ENCODE measurements around the gene TBC1D12.
"Not testable (repeated sequence)": the region's sequence is repeated elsewhere in the genome, so short reads cannot be mapped to it uniquely, and the experiment has no call there.

TBC1D12 gene

DNA sequence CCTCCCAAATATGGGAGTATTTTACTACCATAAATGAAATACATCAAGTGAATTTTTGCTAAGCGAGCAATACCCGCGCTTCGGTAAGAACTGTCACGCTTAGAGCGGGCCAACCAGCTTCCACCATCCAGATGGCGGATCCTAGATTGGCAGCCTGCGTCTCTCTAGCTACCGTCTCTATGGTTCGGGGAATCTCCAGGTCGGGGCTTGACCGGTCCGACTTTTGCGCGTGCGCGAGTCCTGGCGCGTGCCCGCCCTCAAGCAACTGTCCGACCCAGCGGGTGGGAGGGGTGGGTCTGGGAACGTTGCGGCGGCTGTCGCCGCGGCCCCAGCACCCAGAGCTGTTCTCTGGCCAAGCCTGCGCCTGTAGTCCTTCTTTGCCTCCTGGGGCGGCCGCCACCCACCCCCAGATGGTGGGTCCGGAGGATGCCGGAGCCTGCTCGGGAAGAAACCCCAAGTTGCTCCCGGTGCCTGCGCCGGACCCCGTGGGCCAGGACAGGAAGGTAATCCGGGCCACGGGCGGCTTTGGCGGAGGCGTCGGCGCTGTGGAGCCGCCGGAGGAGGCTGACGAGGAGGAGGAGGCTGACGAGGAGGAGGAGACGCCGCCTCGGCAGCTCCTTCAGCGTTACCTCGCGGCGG, at the start of gene TBC1D12:
Gene TBC1D12, plus strand, starts transcription at position 338 of the 639 bp plus-strand sequence. Its CDS starts 73 bp downstream, at position 411.
- no peak for DNase-seq

DNA sequence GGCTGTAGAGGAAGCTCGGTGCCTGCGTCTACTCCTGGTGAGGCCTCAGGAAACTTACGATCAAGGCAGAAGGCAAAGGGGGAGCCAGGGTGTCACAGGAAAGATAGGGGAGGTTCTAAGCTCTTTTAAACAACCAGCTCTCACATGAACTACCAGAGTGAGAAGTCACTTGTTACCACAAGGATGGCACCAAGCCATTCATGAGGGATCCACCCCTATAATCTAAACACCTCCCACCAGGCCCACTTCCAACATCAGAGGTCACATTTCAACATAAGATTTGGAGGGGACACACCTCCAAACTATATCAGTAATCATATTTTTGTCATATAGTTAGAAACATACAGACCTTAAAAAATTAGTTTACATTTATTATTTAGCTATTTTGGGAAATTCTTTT, 49.0 kb upstream of the TBC1D12 start:
- no peak for DNase-seq

DNA sequence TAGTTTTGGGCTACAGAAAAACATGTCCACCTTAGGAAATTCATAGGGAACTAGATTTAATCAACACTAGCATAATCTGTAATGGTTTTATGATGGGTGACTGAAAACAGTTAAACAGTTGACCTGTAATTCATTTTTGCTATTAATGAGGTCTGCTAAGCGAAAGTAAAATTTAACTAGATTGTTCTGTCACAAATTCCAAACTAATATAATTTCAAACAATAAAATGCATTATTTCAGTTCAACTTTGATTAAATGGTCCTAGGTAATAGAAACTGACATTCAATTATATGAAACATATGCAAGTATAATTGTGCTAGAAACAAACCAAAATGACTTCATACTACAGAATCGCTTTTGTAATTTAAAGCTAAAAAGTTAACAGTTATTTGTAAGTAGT, 46.5 kb upstream of the TBC1D12 start:
- no peak for DNase-seq

DNA sequence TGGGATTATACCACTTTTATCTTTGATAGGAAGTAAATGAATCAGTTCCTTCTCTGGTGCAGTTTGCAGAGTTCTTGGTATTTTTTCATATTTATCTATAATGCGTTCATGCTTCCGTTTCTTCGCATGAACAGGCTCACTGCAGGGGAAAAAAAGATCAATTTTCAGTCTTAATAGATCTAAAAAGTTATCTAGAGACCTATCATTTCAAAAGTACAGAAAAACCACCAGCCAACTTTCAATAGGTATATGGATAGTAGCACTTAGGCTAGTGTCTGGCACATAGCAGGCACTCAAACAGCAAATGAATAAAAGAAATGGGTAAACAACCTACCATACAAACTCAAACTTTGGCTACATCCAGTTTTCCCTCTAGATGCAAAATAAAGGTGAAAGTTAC, 45.1 kb upstream of the TBC1D12 start:
- no peak for DNase-seq

DNA sequence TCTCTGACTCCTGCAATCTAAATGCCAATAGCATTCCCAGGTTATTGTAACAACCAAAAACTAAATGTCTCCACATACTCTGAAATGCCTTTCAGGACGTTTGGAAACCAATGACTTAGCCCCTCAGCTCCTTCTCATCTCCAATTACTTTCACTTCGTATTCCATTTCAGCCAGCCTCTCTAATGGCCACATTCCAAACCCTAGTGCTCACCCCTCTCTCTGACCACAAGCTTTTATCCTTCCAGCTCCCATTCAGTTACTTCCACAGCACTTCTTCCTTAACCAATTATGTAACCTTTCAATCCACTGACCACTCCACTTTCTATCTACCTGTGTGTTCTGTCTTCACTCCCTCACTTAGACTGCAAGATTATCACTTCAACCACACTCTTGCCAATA, 43.9 kb upstream of the TBC1D12 start:
- no peak for DNase-seq

DNA sequence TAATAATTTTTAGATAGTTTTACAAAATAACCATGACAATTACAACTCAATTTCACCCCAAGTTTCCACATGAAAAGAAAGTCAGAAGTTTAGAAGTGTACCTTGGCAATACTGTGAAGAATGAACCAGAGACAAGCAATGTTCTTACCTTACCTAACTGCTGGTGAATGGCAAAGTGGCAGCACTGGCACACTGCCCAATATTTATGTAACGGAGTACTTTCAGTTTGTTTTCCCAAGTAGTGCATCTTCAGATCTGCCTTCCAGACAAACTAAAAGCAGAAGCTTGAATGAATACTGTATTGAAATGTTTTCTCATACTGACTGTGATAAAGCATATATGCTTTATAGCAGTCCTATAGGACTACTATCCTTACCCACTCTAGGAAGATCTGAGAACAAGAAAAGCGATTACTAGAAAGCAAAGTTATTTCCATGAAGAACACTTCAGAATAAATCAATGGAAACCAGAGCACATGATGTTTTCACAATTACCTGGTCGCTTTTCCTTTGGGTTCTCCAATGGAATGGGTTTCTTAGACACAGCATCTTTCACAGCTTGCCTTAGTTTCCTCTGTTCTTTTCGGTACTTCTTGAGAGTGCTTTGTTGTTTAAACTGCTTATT, 41.1 kb upstream of the TBC1D12 start:
- DNase-seq: peak; percentile 40 to 49

DNA sequence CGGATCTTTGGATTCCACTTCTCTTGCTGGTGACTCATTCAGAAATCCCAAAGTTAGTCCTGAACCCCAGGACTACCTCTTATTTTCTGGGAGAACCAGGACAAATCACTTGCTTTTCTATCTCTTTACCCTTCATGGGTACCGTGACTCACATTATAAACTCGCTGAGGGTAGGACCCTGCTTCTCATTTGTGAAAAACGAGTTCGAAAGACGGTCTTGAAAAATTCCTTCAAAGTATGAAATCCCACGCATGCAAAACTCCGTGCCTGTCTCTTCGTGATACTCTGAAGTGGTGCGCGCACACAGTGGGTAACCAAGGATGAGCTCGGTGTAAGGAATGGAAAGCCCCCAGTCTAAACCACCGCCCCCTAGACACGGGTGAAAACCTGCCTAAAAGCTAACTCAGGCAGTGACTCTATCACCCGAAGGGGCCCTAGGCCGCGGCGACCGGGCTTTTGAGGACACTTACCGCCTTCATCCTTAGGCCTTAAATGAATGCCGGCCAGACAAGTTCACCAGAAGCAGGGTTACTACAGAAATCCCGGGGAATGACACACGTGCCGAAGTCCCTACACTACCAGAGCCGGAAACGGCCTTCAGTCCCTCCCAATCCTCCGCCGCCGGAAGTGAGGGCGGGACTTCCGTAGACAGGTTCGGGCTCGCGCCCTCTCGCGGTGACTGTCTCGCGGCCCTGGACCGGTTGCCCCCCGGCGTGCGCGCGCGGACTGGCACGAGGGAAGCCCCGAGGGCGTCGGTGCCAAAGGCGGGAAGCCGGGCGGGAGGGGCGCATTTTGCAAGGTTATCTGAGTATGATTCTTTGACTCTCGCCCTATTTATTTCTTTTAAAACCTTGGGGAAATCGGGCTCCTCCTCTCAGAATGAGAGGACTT, 39.7 kb upstream of the TBC1D12 start, which contains the start of gene NOC3L:
Gene NOC3L, minus strand, starts transcription at position 580 of the 891 bp plus-strand sequence. Its CDS starts 101 bp downstream, at position 479.
- DNase-seq: peak; percentile 69 to 84

DNA sequence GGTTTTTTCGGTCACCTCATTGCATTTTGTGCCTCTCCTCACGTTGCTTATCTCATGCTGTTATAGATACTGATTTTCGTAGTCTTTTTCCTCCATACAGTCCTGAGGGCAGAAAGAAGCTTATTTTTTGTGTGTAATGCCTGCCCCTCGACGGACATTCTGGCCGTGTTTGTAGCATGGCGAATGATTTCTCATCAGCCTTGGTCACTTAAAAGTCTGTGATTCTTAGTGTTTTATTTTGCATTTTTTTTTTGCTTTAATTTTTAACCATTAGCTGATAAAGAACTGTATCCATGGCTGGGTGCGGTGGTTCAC, 39.1 kb upstream of the TBC1D12 start:
- no peak for DNase-seq

DNA sequence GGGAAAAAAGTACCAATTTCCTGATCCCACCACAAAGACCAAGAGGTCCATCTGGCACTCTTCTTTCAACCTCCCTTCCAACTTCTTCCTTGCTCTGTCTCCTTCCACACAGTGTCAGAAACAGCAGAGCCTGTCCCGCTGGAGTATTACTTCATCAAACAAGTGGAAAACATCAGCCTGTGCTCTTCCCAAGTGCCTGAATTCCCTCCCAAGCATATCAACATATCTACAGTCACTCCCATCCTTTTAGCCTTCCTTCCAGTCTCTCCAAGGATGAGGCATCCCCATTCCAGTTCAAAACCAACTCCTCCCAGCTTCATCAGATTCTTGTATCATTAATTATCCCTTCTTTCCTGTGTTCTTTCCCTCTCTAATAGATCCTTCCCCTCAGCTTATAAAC, 37.9 kb upstream of the TBC1D12 start:
- no peak for DNase-seq

DNA sequence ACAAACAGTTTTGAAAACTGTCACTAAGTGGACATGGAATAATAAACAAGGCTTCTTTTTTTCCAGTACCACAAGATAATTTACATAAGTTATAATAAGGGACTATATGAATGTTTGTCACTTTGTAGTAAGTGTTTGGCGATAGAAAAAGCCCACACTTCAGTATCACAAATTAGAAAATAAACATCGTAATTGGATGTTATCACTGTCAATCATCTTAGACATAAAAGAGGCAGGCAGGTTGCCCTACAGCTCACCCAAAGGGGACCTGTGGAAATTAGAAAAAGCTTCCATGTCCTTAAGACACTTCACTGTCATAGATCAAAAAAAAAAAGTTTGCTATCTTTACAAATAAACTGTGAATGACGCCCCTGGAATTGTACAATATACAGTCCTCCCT, 36.0 kb upstream of the TBC1D12 start:
- DNase-seq: no peak

DNA sequence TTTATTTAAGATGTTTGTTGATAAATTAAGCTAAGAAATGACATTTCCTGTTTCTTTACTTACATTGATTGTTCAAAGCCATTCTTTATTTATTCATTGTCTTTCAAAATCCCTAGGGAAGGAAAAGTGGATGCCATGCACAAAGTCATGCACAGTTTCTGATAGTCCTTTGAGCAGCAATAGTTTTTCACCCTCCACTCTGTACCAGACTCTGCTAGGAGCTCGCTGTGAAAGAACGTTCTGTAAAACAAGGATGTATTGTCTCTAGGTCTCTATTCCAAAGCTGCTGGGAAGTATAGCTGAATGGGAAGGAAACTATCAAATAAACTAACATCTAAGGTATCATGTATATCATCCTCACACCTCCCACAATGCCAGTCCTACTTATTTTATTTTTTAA, 31.8 kb upstream of the TBC1D12 start:
- no peak for DNase-seq

DNA sequence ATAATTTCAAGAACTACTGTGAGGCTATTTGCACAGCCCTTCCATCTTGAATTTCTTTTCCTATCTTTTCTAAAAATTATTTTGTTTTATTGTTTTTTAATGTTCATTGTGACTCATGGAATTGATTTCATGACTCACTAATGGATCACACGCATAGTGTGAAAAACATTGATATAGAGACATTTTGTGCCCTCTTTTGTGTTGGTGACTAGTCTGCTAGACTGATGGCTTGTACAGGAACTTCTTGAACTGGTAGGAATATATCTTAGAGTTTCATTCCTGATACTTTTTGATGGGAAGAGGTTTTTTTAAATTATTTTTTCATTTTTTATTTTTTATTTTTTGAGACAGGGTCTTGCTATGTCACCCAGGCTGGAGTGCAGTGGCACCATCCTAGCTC, 27.0 kb upstream of the TBC1D12 start:
- DNase-seq: no peak

DNA sequence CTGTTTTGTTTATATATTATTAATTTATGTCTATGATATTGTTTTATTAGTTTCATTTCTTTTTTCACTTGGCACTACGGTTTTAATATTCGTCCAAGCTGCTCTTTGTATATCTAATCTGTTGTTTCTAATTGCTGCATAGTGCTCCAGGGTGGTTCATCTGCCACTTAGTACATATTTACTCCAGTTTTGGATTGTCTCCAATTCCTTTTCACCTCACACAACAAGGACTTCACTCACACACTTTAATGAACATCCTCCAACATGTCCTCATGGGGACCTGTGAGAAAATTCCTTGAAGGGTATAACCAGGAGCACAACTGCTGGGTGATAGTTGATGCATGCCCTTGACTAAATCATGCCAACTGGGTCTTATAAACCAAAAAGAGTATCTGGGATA, 25.5 kb upstream of the TBC1D12 start:
- DNase-seq: no peak

DNA sequence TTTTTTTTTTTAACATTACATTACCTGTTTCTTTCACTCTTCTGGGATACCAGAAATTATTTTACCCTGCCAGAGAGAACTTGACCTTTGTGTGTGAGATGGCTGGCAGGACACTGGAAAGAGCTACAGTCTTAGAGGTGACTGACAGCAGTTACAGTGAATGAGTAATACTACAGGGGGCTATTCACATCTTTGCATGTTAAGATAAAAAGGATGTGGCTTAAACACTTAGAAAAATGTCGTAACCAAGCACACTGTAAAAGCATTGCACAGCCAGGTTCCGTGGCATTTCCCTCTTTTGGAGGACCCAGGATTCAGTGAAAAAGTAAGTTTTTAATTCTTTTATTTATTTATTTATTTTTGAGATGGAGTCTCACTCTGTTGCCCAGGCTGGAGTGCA, 18.8 kb upstream of the TBC1D12 start:
- peak; percentile 69 to 70 for DNase-seq

DNA sequence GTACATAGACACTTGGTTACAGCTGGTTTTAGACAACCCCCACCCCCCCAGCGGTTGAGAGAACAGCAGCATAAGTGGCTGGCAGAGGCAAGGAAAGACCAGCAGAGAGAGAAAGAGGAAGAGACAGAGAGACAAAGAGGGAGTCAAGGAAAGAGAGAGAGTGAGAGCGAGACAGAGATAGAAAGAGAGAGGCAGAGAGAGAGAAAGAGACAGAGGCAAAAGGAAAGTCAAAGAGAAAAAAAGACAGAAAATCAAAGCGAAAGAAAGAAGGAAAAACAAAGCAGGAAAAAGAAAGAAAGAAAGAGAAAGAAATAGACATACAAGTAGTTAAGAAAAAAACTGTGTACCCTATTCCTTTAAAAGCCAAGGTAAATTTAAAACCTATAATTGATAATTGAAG, 16.6 kb upstream of the TBC1D12 start:
- DNase-seq: not testable (repeated sequence)

DNA sequence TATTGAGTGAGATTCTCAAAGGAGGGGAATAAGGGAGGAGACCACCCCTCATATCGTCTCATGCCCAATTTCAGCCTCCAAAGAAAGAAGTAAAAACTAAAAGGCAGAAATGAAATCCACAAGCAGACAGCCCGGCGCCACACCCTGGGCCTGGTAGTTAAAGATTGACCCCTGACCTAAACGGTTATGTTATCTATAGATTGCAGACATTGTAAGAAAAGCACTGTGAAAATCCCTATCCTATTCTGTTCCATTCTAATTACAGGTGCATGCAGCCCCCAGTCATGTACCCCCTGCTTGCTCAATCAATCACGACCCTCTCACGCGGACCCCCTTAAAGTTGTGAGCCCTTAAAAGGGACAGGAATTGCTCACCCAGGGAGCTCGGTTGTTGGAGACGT, 10.2 kb upstream of the TBC1D12 start:
- not testable (repeated sequence) for DNase-seq

DNA sequence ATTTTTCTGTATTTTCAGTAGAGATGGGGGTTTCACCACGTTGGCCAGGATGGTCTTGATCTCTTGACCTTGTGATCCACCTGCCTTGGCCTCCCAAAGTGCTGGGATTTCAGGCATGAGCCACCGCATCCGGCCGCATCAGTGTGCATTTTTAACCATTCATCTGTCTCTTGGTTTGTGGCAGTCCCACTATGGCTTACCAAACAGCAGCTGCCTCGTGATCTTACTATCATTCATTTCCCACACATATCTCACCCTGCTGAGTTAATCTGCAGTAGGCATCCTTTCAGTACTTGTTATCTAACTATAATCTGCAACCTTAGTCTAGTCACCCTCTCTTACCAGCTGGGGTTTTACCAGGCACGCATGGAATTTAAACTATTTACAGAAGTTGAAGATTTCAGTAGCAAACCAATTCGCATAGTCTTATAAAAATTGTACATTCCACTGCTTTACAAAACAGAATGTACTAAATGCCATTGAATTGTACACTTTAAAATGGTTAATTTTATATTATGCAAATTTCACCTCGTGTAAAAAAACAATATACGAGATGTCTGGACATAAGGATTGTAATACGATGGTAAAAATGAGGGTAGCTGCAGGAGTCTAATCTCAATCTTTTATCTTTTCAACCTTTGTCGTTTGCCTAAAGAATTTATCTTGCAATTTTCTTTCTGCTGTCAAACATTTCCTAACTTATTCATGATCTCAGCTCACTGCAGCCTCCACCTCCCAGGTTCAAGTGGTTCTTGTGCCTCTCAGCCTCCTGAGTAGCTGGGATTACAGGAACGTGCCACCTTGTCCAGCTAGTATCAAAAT, 4.6 kb upstream of the TBC1D12 start:
- no peak for DNase-seq

DNA sequence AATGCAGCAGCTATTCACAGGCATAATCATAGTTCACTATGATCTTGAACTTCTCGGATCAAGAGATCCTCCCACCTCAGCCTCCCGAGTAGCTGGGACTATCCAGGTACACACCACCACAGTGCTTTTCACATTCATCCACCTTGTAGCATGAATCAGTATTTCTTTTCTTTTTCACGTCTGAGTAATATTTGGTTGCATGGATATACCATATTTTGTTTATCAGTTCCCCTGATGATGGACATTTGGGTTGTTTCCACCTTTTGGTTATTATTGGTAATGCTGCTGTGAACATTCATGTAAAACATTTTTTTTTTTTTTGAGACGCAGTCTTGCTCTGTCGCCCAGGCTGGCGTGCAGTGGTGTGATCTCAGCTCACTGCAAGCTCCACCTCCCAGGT, 3.6 kb upstream of the TBC1D12 start:
- no peak for DNase-seq

DNA sequence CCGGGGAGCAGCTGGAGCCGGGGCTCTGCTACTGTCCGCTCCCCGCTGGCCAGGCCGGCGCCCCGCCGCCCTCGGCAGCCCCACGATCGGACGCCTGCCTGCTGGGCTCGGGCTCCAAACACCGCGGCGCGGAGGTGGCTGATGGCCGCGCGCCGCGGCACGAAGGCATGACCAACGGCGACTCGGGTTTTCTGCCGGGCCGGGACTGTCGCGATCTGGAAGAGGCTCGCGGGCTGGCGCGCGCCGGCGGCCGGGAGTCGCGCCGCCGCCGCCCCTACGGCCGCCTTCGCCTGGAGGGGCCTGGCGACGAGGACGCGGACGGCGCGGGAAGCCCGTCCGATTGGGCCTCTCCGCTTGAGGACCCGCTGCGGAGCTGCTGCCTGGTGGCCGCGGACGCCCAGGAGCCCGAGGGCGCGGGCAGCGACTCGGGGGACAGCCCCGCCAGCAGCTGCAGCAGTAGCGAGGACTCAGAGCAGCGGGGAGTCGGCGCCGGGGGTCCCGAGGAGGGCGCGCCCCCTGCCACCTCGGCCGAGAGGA, 570 bp downstream of the TBC1D12 start:
- DNase-seq: no peak

DNA sequence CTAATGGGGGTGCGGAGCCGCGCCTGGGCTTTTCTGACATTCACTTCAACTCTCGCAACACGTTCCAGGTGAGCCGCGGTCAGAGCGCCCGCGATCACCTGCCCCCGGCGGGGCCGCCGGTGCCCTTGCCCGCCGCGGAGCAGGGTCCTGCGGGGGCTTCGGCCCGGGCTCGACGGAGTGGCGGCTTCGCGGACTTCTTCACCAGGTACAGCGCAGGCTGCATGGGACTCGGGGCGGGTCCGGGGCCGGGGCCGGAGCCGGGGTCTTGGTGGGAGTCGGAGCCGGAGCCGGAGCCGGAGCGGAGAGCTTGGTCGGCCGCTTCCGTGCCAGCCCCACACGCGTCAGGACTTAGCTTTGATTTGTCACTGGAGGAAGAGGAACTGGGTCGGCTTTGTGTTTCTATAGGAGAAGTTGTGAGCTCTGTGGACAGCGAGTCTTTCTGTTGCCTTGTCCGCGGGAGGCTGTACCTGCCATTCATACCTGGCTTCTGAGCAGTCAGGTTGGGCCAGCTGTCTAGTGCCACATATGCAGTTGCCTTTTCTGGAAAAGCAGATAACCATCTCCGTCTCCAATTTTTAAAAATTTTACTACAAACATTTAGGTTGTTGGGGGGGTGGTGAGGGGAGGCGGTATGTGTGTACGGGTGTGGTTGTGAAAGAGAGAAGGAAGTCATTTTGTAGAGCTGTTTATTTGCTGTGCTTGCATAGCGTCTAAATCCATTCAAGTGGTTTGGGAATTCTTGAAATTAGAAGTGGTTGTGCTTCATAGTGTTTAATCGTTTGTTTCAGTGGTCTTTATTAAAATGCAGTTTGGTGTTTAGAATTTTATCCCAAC, 1.3 kb downstream of the TBC1D12 start:
- DNase-seq: no peak

DNA sequence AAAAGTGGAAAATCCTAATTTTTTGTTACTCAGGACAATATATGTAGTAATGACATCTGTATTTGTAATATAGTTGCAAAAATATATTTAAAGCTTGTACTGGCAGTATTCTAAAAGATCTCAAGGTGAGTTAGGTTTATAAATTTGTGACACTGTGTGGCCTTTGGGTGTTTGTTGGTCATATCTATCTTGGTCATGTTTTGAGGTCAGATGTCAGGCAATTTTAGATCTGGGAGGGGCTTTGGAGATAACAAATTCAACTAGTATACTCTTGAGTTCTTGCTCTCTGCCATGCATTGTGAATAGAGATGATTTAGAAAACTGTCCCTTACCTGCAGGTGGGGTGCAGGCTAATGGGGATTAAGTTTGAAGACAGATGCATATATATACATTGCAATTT, 3.1 kb downstream of the TBC1D12 start:
- DNase-seq: no peak

DNA sequence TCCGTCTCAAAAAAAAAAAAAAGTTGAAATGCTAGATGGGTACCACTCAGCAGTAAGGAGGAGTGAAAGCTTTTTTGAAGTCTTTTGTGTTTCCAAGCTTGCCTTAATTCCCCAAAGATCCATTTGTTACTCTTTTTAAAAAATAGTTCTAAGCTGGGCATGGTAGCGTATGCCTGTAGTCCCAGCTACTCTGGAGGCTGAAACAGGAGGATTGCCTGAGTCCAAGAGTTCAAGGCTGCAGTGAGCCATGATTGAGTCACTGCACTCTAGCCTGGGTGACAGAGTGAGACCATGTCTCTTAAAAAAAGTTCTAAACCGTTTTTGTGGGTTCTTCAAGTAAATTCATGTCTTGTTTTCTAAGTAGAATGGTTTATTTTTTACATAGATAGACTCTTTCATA, 5.3 kb downstream of the TBC1D12 start:
- no peak for DNase-seq

All from AML-193 (cell line).